Spleen (tissue), 11 donors: ENCODE data around the gene C12orf42. TPM values are rescaled to one million over a fixed set of nuclear protein-coding genes. Genes with fewer than 3 reads are reported as not detected.
"Not testable (repeated sequence)": the region's sequence is repeated elsewhere in the genome, so short reads cannot be mapped to it uniquely, and the experiment has no call there.

Experiments used
- DNase-seq: peaks from one replicate; pipeline ENCODE4 v3.0.0-alpha.2; 2020
- H3K27ac ChIP-seq, 8 donors: fragments of 200-600 bp; sonication (generic) in 7 of 8; 1 replicate in 4 of 8; 2 replicates in 4 of 8; pipeline versions ENCODE4 v1.5.0 to v1.8.0; 2016 to 2021; ENCODE audit warnings: inconsistent platforms in 4 of 8, mild to moderate bottlenecking in 4 of 8, moderate library complexity in 1 of 8
- H3K27me3 ChIP-seq, 7 donors: fragments of 200-600 bp; sonication (generic) in 6 of 7; replicated peaks in 1 of 7; 1 replicate in 4 of 7; 2 replicates in 3 of 7; pipeline versions ENCODE4 v1.5.0 to v1.8.0; 2016 to 2021; ENCODE audit warnings: inconsistent platforms in 3 of 7, mild to moderate bottlenecking in 1 of 7
- H3K36me3 ChIP-seq, 6 donors: fragments of 200-600 bp; sonication (generic) in 5 of 6; 1 replicate in 4 of 6; 2 replicates in 2 of 6; pipeline versions ENCODE4 v1.5.0 to v1.8.0; 2016 to 2021; ENCODE audit warnings: inconsistent platforms in 2 of 6
- H3K4me1 ChIP-seq, 6 donors: fragments of 200-600 bp; sonication (generic) in 5 of 6; 1 replicate in 3 of 6; 2 replicates in 3 of 6; pipeline versions ENCODE4 v1.5.0 to v1.8.0; 2016 to 2021; ENCODE audit warnings: inconsistent platforms in 3 of 6
- H3K4me3 ChIP-seq, 8 donors: fragments of 200-600 bp; sonication (generic) in 7 of 8; 1 replicate in 4 of 8; 2 replicates in 4 of 8; pipeline versions ENCODE4 v1.5.0 to v1.8.0; 2016 to 2021; ENCODE audit warnings: inconsistent platforms in 4 of 8, mild to moderate bottlenecking in 4 of 8, moderate library complexity in 2 of 8
- H3K9me3 ChIP-seq, 8 donors: fragments of 200-600 bp; sonication (generic) in 7 of 8; 1 replicate in 4 of 8; 2 replicates in 4 of 8; pipeline versions ENCODE4 v1.5.0 to v1.8.0; 2016 to 2021; ENCODE audit warnings: inconsistent platforms in 4 of 8
- CTCF ChIP-seq, 11 experiments: fragments of 200-600 bp in 7 of 11; fragments of 450-650 bp in 4 of 11; sonication (generic) in 4 of 11; IDR thresholded peaks in 8 of 11; conservative IDR thresholded peaks in 3 of 11; 1 replicate in 7 of 11; 2 replicates in 4 of 11; pipeline versions ENCODE4 v1.4.0 to v1.8.0; 2016 to 2021; ENCODE audit warnings: antibody characterized with exemption in 11 of 11, inconsistent platforms in 4 of 11, mild to moderate bottlenecking in 1 of 11
- POLR2A ChIP-seq, 3 donors: fragments of 450-650 bp; IDR thresholded peaks; one replicate each; pipeline ENCODE4 v1.5.1; 2017; ENCODE audit warnings: antibody characterized with exemption in 3 of 3, mild to moderate bottlenecking in 1 of 3
- POLR2AphosphoS5 ChIP-seq, 3 donors: sonication (generic); formaldehyde crosslinking; IDR thresholded peaks; one replicate each; pipeline ENCODE4 v1.5.1; 2017; ENCODE audit warnings: antibody characterized with exemption in 3 of 3
- WGBS, 5 donors: extraction: QIAGEN DNeasy Blood & Tissue Kit in 3 of 5; methylation state at CpG; one replicate each; pipeline versions ENCODE4 v1.1.5 to v1.1.7; 2013 to 2018; 5-methylcytosine and 5-hydroxymethylcytosine counted together
- intact Hi-C: fragments of 100-400 bp; cut with DNase I; formaldehyde crosslinking; loops from one replicate; pipeline ENCODE4 v1.15.0; 2023; ENCODE audit warnings: low total_unique reads
- polyA plus RNA-seq, 3 donors: library from polyadenylated mRNA; stranded (reverse); fragments of 200-250 nt; gene quantifications; one replicate each; pipeline ENCODE4 v1.2.1, GENCODE V29; 2013
- total RNA-seq, 7 donors: library from RNA; depleted of rRNA in 3 of 7; stranded (reverse); fragments of >200 nt in 3 of 7; fragmentation: NEBNext Ultra II Directional in 4 of 7; extraction: Animal tissue kit (Norgen Biotek cat#: 25700) in 4 of 7; gene quantifications; one replicate each; pipeline versions ENCODE4 v1.1.0 to v1.2.1, GENCODE V29; 2016 to 2021
- donor health status: healthy with polysubstance abuse.
- donor health status: DM: no; HTN: no; CAD: no; lungs with moderate emphysema.
- donor health status: DM: no; HTN: no; CAD: no.
- donor health status: Bipolar disorder and iron deficiency.
- donor health status: healthy.
- donor health status: DM: no; HTN: no; CAD: no.
- donor health status: DM: yes; HTN: yes; CAD: no.

The C12orf42 gene
- total and polyA plus RNA-seq, 10 donors = 3.7 to 18.1 (median 11.9) TPM

- Histone ChIP-seq H3K9me3 (peaks cover 0 to 45% (median 26%) of the 10 kb centered on the region in 8 donors), H3K4me3 (no peak overlapping the region), H3K27me3 (no peaks in the 10 kb centered on the region), H3K4me1 (peaks cover 0 to 11% (median 0%) of the 10 kb centered on the region in 6 donors), H3K36me3 (no peaks in the 10 kb centered on the region), H3K27ac (no peak overlapping the region)
- 76 to 86% (median 84%) methylated on average over 2 of the region's 2 CpGs for WGBS, 5 donors
- TF ChIP-seq POLR2A (IDR thresholded peaks at IDR 0.05) (no peak), POLR2AphosphoS5 (IDR thresholded peaks at IDR 0.05) (no peak), CTCF (IDR thresholded peaks at IDR 0.05 in 8 of 11, conservative IDR thresholded peaks at IDR 0.05 in 3 of 11) (no peak)
- intact Hi-C loops = no loop called here
- DNase-seq = no peak
Observed at GRCh38 chr12:103431950-103432349, 63.8 kb downstream of the C12orf42 start.

- intact Hi-C loops = no loop called here
- WGBS, 5 donors = 62 to 80% (median 77%) methylated on average over 1 of the region's 1 CpG
- no peak for DNase-seq
Observed at GRCh38 chr12:103431387-103431786, 64.4 kb downstream of the C12orf42 start.

GRCh38 chr12:103425674-103426073, 70.1 kb downstream of the C12orf42 start:
- peaks cover 0 to 17% (median 0%) of the 10 kb centered on the region in 6 donors for H3K36me3 ChIP-seq
- H3K4me1 ChIP-seq = not testable (repeated sequence)
- 66 to 78% (median 69%) methylated on average over 6 of the region's 6 CpGs for WGBS, 5 donors

More at GRCh38 chr12:103431387-103431786, 64.4 kb downstream of the C12orf42 start:
- TF ChIP-seq POLR2A (IDR thresholded peaks at IDR 0.05) (no peak), POLR2AphosphoS5 (IDR thresholded peaks at IDR 0.05) (no peak), CTCF (IDR thresholded peaks at IDR 0.05 in 8 of 11, conservative IDR thresholded peaks at IDR 0.05 in 3 of 11) (no peak)
- Histone ChIP-seq H3K9me3 (peaks cover 0 to 49% (median 27%) of the 10 kb centered on the region in 8 donors), H3K36me3 (no peaks in the 10 kb centered on the region), H3K27ac (no peak overlapping the region), H3K4me3 (no peak overlapping the region), H3K27me3 (no peaks in the 10 kb centered on the region), H3K4me1 (peaks cover 0 to 11% (median 0%) of the 10 kb centered on the region in 6 donors)

GRCh38 chr12:103424849-103425586, 70.8 kb downstream of the C12orf42 start:
- H3K27me3 ChIP-seq, DNase-seq, H3K4me3 ChIP-seq, H3K27ac ChIP-seq, intact Hi-C loops, H3K4me1 ChIP-seq: not testable (repeated sequence)
- WGBS, 5 donors = 68 to 87% (median 76%) methylated on average over 6 to 9 of the region's 9 CpGs
- H3K9me3 ChIP-seq = peaks cover 0 to 31% (median 17%) of the 10 kb centered on the region in 8 donors
- H3K36me3 ChIP-seq = peaks cover 0 to 17% (median 0%) of the 10 kb centered on the region in 6 donors

More at GRCh38 chr12:103425674-103426073, 70.1 kb downstream of the C12orf42 start:
- H3K27ac ChIP-seq, H3K4me3 ChIP-seq, DNase-seq, intact Hi-C loops, H3K27me3 ChIP-seq: not testable (repeated sequence)
- peaks cover 0 to 35% (median 19%) of the 10 kb centered on the region in 8 donors for H3K9me3 ChIP-seq

- H3K27ac ChIP-seq = no peak overlapping the region
- H3K4me1 ChIP-seq = no peaks in the 10 kb centered on the region
- no peak overlapping the region for H3K4me3 ChIP-seq
- peaks cover 0 to 17% (median 0%) of the 10 kb centered on the region in 6 donors for H3K36me3 ChIP-seq
- TF ChIP-seq CTCF (IDR thresholded peaks at IDR 0.05 in 8 of 11, conservative IDR thresholded peaks at IDR 0.05 in 3 of 11) = no peak
- no peak for TF ChIP-seq POLR2A (IDR thresholded peaks at IDR 0.05)
- TF ChIP-seq POLR2AphosphoS5 (IDR thresholded peaks at IDR 0.05) = no peak
- intact Hi-C loops = no loop called here
- peaks cover 0 to 21% (median 15%) of the 10 kb centered on the region in 8 donors for H3K9me3 ChIP-seq
- no peaks in the 10 kb centered on the region for H3K27me3 ChIP-seq
- WGBS, 5 donors = 79 to 91% (median 81%) methylated on average over 2 of the region's 2 CpGs
- no peak for DNase-seq
Observed at GRCh38 chr12:103423516-103423910, 72.3 kb downstream of the C12orf42 start.
